ENCODE measurements around the gene NSG2.
"Not testable (repeated sequence)": the region's sequence is repeated elsewhere in the genome, so short reads cannot be mapped to it uniquely, and the experiment has no call there.

NSG2 gene

DNA sequence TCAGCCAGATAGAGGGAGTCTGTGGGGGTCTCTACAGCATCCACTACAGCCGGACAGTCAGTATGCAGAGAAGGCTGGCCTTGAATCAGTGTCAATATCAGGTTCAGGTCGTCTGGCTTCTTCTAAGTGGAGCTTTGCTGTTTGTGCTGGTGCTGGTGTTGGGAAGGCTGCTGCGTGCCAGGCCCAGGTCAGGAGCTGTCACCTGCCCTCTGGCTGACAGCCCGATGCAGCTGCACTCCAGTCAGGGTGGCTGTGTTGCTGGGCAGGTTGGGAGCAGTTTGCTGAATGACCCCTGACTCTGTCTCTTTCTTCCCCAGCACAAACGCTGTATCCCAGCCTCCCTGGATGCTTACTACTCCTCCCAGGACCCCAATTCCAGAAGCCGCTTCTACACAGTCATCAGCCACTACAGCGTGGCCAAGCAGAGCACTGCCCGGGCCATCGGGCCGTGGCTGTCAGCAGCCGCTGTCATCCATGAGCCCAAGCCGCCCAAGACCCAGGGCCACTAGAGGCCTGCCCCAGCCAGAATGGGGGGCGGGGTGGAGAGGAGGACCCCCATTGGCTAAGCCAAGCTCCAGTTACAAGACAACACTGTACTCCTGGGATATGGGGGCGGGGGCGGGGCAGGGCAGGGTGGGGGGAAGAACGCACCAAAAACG, 61.6 kb downstream of the NSG2 start:
- no peak for DNase-seq

DNA sequence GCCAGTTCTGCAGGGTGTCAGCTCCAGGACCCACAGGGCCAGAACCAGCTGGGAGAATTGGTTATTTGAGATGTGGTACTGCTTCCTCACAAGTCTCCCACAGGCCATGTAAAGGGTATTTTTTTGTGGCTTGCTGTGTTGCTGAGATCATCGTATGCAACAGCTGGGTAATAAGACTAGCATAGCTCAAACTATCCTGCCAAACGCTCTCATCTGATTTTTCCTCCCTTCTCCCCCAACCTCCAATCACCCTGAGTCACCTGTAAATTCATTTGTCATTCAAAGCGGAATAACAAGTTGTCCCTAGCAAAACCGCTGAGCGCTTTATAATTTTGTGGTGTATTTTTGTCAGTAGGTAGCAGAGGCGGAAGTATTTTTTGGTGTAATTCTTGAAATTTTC, 63.2 kb downstream of the NSG2 start:
- no peak for DNase-seq

DNA sequence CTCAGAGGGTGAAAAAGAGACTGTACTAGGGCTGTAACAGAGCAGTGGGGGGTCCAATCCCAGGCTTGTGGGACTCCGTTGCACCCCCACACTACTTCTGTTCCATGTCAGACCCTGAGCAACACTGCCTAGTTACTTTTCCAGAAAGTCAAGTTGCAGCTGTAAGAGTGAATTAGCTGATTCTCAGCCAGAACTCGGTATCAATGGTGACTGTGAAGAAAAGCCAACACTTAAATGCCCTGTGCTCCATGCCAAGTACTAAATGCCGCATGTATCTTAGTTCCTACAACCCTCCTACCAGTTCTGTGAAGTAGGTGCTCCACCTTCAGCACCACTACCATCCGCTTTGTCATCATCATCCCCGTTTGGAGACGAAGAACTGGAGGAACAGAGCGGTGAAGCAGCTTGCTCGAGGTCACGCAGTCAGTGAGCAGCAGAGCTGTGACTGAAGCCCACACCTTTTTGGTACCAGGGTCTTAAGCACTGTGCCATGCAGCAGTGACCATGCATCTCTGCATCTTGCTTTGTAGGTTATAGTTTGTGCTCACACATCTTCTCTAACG, 64.3 kb downstream of the NSG2 start:
- no peak for DNase-seq

DNA sequence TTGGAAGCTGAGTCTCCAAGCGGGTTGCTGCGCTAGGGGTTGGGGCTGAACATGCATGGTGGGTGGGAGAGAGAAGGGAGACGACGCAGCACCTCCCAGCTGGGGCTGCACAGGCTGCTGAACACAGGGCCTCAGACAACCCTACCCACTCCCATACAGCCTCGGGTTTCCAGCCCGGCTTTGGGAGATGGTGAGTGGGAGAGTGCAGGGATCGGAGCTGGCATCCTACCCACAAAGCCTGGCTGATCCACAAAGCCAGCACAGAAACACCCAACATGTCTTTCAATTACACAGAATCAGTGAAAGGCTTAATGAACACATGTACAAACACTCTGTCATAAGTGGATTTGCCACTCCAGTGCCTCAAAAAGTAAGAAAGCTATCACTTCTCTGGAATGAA, 64.8 kb downstream of the NSG2 start:
- DNase-seq, result no peak

DNA sequence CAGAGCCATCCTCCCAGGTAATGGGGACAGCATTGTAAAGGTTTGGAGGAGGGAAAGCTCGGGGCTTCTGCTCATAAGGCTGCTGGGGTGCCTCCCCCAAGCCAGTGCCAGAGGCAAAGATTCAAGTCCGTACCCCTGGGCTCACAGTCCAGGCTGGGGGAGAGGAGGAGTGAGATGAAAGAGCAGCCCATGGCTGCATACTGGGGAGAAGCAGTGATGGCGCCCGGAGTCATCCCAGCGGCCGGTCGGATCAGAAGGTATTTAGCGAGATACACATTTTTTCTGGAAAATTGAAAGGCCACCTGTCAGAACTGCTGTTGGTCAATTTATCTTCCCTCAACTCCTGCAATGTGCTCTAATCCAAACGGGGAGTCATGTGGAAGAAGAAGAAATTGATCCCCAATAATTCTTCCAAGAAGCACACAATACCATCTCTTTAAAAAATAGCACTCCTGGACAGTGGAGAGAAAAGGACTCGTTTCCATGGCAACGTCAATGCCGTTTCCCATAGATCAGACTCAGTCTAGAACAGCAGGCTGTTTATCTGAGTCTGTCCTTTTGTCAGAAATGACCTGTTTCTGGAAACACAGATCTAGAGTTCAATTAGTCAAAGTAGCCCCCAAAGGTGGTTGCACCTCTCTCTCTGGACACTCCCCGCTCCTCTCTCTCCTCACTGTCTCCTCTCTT, 65.9 kb downstream of the NSG2 start:
- no peak for DNase-seq

DNA sequence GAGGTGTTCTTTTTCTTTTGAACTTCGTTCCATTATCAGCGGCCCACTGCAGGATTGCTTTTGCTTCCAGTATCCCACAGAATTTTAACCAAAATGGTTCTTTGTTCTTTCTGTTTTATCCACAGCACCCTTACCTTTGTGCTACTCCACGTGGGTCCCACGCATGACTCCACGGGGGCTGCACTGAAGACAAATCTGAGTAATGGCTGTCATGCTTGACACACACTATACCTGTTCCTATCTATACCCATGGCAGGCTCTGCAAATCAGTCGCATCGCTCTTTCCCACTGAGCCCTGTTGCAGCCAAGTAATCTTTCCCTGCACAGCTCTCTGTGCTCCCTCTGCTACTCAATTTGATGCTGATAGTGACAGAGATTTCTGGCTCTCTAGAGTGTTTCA, 69.7 kb downstream of the NSG2 start:
- DNase-seq, result no peak

DNA sequence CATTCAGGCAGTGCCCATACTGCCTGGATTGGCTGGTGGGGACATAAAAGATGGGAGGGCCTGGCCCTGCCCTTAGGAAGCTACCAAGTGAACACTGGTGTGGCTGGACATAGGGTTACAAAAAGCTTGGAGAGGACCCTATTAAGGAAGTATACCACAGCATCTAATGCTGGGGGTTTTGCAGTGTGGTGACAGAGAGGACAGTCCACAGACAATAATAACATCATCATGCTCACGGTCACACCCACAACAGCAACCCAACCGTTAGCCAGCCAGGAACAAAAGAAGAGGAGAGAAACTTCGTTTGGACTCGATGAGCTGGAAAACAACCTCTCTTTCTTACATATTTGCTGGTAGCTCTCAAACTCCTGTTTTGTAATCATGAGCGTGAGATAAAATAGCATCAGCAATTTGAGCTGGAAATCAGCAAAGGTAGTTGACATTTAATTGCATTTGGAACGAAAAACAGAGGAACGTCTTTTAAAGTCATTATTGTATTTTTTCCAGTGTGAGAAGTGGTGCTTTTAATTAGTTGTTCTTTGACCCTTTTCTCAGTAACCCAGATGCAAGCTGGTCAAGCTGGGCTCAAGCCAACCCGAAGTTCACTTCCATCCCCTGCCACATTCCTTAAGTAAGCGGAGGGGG, 73.4 kb downstream of the NSG2 start:
- DNase-seq, result no peak

DNA sequence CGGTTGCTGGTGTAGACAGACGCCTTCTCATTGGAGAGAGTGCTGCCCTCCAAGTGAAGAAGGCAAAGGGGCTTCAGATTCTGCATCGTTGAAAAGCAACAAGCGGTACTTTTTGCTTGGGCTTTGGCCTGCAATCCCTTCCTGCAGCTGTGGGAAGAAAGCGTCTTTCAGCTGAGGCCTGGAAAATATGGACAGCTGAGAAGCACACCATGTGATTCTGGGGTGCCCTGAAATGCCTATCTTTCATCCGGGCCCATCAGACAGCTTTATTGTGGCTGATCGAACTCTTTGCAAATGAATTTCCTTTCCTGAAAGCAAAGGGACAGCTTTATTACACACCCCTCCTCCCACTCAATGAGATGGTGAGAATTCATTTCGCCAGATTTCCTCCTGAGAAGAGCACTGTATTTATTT, 74.0 kb downstream of the NSG2 start:
- DNase-seq, result no peak

DNA sequence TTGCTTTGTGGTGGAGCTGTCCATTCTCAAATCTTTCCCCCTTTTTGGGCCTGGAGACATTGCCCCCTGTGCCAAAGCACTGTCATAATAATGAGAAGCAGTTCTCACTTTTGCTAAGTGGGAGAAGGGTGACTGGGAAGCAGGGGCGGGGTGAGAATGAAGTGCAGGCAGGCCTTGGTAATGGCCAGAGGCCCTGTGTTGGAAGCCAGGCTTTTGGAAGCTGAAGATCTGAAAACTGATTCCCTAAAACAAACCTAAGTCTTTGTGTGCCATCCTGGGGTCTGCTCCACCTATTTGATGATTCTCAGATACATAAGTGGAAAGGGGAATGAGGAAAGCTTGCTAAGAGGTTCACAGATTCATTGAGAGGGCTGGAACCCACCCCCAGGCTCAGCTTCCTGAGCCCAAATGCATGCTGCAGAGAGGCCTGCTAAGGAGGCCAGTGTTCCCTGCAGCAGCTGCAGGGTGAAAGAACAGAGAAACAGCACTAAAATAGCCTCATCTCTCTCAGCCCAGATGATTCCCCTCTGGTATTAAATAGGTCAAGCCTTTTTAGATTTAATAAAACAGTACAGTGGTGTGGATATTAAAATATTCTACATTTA, 75.0 kb downstream of the NSG2 start:
- DNase-seq, result no peak

DNA sequence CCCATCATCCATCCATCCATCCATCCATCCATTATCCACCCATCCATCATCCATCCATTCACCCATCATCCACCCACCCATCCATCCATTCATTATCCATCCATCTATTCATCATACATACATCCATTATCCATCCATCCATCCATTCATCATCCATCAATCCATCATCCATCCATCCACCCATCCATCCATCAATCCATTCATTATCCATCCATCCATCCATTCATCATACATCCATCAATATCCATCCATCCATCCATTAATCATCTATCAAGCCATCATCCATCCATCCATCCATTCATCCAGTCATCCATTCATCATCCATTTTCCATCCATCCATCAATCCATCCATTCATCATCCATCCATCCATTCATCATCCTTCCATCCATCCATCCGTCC, 89.0 kb downstream of the NSG2 start:
- no peak for DNase-seq

DNA sequence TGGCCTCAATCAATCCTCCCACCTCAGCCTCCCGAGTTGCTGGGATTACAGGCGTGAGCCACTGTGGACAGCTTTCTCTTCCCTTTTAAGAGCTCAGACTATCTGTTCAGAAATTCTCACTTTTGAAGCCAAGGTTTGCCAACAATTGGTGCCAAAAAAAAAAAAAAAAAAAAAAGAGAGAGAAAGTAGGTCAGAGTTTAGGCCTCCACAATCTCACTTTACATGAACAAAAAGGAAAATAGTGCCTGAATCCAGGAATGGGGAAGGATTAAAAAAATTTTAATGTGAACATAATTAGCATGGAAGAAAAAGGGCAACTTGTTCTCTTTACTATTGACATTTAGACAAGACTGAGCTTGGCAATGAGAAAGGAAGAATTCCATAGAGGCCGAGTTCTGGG, 94.1 kb downstream of the NSG2 start:
- DNase-seq, result no peak

DNA sequence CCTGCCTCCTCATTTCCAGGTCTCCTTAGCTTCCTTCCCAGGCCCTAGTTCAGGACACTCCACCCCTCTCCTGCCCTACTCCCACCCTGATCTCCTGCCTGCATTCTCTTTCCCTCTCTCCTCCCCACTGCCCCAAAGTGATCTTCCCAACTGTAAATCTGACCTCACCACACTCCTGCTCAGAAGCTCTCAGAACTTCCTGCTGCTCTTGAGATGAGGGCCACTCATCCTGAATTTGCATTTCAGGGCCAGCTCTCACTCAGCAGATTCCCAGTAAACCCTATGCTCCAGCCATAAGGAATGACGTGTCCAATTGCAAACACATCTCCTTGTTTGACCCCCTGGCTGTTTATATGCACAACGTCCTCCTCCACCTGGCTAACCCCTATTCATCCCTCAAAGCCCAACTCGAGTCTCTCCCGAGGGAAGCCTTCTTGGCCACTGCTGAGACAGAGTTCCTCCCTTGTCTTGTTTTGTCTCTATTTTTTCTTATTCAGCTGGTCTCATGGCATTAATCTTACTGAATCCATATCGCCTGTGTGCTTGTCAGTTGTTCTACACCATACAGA, 95.0 kb downstream of the NSG2 start:
- DNase-seq, result no peak

DNA sequence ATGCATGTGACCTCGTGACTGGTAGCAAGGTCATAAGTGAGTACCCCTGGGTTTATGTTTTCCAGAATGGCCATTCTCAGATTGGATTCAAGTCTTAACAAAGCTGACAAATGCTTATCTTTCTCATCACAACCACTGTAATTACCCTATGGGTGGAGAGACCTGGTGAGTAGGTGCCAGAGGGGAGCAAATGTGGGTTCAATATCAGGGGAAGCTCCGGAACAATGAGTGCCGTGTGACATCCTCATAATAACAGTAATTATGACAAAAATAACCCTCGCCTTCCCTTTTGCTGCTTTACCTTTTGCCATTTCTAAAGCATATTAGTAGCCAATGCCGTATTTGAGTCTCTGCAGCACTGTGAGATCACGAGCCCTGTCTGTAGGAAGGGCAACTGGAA, 95.9 kb downstream of the NSG2 start:
- no peak for DNase-seq

DNA sequence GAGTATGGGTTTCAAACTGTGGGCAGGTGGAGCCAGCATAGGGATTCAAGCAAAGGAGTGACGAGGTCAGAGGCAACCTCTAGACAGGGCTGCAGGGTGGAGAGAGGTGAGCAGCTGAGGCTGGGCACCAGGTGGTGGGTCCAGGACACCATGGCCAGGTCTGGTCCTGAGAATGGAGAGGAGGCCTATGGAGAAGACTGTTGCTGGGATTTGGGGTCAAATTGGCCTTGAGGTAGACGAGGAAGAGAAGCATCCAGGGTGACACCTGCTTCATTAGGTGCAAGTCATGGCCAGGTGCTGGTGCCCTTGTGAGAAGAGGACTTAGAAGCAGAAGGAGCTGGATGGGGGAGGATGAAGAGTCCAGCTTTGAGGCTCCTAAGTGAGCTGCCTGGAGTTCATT, 99.6 kb downstream of the NSG2 start:
- DNase-seq, result no peak

DNA sequence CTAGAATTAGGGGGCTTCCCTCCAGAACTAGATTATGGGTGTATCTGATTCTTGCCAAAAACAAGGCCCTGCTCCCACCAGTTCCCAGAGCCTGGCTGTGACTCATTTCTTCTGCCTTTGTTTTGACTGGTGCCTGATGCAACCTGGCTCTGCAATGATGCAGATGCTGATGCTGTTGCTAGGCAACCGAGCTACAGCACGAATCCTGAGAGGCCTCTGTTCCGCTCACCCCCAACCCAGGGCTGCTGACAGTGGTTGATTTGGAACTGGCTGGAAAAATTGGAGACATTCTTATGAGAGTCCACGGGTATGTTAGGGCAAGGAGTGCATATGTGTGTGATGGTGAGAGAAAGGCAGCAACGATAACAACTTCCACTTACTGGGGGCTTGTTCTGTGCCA, 100.3 kb downstream of the NSG2 start:
- no peak for DNase-seq

DNA sequence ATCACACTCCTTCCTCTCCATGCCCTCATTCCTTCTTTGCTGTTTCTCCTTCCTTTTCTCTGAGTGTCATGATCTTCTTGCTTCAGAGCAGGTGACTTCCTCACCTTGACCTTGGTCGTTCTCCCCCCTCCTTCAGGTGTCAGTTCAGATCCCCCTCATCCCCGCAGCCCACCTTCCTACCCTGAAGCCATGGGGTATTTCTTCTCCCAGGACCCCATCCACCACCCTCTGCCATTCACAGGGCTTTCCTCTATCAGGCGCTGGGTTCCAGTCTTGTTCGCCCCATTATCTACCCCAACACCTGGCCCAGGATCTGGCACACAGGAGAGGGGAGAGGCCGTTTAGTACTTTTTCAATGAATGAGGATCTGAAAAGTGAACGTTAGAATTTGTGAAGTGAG, 101.0 kb downstream of the NSG2 start:
- no peak for DNase-seq

DNA sequence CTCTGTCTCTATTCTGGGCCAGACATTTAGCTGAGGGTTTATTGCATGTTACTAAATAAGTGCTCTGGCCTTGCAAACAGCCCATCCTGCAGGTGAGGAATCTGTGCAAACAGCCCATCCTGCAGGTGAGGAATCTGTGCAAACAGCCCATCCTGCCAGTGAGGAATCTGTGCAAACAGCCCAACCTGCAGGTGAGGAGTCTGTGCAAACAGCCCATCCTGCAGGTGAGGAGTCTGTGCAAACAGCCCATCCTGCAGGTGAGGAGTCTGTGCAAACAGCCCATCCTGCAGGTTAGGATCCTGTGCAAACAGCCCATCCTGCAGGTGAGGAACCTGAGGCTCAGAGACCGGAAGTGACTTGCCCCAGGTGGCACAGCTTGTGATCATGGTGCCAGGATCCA, 101.5 kb downstream of the NSG2 start:
- DNase-seq, result not testable (repeated sequence)

DNA sequence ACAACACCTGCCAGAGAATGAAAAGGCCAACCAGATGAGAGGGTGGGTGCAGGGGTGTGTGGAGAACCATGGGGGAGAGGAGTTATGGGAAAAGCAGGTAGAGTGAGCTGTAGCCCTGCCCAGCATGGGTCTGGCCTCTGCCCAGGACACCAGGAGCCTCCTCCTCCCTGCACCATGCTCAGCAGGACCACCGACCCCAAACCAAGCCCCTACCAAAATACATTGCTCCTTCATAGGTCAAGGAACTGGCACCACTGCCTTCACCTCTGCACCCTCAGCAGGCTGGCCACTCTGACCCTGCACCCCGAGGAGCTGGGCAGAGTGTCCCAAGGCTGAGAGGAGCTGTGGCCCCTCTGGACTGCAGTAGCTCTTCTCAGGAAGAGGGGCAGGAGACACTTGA, 102.0 kb downstream of the NSG2 start:
- DNase-seq, result no peak

DNA sequence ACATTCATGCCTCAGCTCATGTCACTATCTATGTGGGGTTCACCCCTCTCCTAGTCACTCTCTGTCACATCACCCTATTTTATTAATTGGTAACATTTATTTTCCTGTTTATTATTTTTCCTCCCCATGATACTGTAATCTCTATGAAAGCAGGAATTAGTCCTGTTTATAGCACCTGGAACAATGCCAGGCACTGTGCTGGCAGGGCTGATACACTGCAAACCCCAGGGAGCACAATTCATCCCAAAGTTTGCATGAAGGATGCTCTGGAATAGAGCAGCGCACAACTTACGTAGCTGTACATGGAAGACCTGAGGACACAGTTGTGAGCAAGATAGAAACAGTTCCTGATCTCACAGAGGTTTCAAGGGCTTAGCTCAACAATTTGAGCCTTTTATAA, 103.2 kb downstream of the NSG2 start:
- DNase-seq, result no peak

DNA sequence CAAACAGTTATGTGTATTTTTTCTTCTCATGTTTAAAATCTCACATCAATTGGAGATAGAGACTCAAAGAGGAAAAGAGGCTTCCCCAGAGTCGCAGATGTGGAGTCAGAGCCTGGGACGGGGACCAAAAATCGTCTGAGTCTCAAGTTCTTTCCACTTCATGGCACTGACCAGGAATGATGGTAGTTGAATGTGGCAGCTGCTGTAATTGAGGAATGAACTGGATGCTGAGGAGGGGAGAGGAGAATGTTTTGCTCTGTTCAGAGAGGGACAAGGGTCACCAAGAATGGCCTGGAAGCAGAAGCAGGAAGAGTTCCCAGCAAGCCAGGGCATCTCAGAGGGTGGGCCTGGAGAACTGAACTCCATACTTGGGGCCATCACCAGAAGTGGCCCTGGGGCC, 103.9 kb downstream of the NSG2 start:
- no peak for DNase-seq

DNA sequence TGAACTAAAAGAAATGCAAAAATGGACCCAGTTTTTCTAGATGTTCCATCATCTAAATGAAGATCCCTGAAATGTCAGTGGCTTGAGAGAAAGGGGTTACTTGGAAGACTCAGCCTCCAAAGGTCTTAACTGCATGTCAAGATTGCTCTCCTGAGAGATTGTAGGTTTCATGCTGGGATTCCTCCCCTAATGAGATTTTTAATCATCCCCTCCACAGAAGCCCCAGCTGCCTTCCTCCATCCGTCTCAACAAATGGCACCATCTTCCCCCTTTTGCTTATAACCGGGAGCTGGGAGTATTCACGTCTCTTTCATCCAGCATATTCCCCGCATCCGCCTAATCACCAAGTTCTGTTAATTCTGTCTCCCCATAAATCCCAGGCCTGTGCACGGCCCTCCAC, 104.5 kb downstream of the NSG2 start:
- DNase-seq, result no peak

DNA sequence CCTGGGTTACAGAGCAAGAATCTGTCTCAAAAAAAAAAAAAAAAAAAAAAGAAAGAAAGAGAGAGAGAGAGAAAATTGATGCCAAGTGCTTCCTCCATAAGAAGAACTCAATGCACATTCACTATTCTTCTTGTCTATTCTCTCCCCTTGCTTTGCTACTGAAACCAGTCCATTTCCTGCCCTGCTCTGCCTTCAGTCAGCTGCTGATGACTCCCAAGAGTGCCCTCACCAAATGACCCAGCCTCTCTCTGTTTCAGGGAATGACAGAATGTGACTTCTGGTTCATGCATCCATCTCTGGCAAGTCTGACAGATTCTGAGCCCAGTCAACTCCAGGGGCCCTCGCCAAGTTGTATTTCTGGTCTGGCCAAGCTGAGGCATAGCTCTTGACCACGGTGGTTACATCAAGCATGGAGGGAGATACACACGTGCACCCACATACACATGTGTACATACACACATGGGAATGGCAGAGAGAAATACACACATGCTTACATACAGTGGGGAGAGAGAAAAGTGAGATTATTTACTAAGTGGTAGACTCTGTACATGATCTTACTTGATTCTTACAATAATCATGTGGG, 106.2 kb downstream of the NSG2 start:
- no peak for DNase-seq

DNA sequence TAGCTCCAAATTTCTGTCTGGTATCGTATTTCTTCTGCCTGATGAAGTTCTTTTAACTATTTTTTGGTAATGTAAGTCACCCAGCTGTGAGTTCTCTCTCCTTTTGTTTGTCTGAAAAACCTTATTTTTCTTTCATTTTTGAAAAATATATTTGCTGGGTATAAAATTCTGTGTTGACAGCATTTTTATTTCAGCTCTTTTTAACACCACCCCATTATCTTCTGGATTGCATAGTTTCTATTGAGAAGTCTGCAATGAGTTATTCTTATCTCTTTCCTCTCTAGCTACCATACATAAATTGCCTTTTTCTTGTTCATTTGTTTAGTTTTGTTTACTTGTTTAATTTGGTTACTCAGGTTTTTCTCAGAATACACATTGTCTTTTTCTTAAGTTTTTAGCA, 109.1 kb downstream of the NSG2 start:
- DNase-seq, result no peak
